Stromal cell of bone marrow (primary cell): ENCODE data around the gene MTMR12.
"Not testable (repeated sequence)": the region's sequence is repeated elsewhere in the genome, so short reads cannot be mapped to it uniquely, and the experiment has no call there.

Source experiments
- DNase-seq: peaks from one replicate; pipeline ENCODE4 v3.0.0-alpha.2; 2012; ENCODE audit warnings: low read depth

MTMR12 gene

GRCh38 chr5:32323741-32324140, 11.0 kb upstream of the MTMR12 start:
- DNase-seq: no peak

GRCh38 chr5:32322882-32323281, 10.1 kb upstream of the MTMR12 start:
- no peak for DNase-seq

DNA sequence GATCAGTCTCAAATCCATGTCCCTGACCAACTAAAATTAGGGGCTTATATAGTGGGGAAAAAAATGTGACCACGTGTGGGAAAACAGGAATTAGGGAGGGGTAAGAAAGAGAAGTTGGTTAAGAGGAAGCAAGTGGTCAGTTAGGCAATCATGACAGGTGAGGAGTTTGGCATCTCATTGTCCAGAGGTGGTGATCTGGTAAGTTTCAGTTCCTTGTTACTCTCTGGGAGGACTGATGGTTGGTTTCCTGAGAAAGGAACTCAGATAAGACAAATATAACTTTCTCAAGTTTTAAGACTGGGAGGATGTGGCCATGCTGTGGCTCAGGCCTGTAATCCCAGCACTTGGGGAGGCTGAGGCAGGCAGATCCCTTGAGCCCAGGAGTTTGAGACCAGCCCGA, 9.0 kb upstream of the MTMR12 start:
- not testable (repeated sequence) for DNase-seq

DNA sequence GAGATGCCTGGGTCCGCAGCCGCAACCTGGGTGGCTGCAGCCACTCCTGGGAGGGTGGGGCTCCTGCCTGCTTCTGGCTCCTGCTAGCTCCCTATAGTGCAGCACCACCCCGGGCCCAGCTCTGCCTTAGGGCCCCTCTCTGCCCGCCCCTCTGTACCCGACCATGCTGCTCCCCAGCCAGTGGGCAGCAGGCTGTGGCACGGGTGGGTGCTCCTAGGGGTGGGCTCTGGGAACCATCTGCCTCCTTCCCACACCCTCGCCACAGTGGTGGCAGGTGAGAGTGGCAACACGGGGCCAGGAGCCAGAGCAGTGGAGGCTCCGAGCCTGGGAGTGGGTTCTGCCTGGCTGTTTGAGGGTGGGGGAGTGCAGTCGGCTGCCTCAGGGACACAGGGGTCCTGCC, 7.8 kb upstream of the MTMR12 start:
- no peak for DNase-seq

DNA sequence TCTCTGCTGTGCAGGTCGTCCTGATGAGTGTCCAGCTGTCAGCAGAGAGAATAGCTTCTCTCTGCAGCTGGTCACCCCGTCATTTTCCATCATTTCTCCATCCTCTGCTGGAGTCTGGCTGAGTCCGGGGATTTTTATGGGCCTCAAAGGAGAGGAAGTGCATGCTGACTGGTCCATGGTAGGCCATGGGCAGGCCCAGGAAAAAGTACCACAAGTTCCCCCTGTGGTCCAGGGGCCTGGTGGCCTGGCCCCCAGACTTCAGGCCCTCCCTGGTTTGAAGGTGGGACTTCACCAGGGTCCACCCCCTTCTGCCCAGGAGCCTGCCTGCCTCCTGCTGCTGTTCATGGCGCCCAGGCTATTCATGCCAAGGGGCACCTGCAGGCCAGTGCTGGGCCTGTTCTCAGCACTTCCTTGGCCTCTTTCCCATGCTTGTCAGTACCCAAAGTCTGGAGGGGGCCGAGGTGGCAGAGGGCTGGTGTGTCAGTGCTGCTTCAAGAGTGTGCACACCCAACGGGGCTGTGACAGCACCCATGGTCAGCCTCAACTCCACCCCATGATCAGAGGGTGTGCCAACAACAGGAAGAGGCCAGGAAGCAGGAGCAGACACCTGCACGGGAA, 7.3 kb upstream of the MTMR12 start:
- DNase-seq: no peak

DNA sequence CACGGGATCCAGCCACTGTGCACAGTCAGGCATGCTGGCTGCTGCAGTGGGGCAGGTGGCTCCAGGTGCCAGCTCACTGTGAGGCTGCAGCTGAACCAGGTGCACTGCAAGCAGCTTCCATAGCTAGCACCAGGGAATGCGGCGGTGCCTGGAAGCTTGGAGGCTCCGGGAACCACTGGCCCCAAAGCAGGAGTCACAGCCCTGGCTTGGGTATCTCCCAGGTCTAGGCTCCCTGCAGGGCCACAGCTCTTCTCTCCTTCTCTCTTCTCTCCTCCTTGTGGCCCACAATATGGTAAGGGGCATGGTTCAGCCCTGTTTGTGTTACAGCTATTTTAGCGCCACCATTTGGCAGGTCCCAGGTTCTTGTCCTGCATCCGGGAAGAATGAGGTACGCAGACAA, 6.7 kb upstream of the MTMR12 start:
- DNase-seq: no peak

DNA sequence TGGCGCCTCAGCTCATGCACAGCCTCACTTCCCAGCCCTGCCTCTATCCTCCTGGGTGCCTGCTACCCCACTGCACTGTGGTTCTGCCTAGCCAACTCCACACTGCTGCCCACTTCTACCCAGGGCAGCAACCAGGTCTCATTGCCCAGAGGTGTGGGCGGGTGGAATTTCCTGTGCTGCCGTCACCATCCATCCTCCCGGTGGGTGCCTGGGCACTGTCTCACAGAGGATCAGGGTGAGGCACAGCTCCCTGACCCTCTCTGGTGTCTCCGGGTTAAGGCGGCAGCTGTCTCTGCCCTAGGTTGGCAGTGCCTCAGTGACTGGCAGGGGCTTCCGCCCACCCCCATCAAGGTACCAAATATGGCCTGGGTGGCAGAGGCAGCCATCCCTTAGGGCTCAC, 4.3 kb upstream of the MTMR12 start:
- DNase-seq: no peak

- DNase-seq: no peak
Measured at GRCh38 chr5:32315221-32316014, 2.7 kb upstream of the MTMR12 start.

DNA sequence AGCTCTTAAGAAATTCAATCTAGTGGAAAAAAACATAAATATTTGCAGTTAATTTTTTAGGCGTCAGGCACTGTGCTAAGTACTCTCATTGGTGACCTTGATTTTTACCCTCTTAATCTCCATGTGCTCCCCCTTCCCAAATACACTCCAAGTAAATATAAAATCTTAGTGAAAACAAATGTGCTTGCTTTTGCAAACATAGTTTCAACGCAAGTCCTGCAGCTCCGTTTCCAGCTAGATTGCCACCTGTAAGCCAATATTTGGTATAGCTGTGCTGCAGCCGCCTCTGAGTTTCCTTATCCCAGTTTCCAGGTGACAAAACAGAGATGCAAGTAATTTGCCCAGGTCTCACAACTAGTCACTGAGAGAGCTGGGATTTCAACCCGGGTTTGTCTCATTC, 1.9 kb upstream of the MTMR12 start:
- DNase-seq: no peak

GRCh38 chr5:32314152-32314488, 1.4 kb upstream of the MTMR12 start:
- not testable (repeated sequence) for DNase-seq

- DNase-seq: peak; percentile 22
Measured at GRCh38 chr5:32312197-32312594, 543 bp downstream of the MTMR12 start.

DNA sequence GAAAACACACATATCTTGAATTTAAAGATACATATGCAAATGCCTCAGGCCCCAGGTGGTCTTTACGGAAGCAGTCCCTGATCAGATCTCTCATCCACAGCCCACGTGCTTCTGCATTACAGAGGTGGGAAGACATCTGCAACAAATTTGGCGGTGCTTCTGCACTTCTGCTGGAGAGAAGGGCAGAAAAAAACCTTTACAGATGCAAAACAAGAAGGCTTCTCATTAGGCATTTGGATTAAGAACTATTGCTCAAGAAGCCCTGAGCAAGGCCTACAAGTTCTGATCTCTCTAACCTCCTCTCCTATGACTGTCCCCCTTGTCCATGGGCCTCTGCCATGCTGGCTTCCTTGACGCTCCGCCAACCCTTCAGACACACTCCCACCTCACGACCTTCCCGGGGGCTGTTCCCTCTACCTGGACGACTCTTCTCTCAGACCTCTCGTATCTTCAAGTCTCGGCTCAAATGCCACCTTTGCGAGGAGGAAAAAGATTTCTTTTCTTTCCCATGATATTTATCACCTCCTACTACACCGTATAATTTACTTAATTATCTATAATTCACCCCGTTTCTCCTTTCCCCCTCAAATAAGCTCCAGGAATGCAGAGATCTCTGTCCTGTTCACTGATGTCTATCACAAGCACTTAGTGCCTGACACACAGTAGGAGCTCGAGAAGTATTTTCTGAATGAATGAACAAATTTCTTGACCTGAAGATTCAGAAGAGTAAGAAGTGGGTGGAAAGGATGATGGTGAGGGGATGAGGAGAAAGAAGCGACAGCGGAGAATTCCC, 1.1 kb downstream of the MTMR12 start:
- DNase-seq: no peak

DNA sequence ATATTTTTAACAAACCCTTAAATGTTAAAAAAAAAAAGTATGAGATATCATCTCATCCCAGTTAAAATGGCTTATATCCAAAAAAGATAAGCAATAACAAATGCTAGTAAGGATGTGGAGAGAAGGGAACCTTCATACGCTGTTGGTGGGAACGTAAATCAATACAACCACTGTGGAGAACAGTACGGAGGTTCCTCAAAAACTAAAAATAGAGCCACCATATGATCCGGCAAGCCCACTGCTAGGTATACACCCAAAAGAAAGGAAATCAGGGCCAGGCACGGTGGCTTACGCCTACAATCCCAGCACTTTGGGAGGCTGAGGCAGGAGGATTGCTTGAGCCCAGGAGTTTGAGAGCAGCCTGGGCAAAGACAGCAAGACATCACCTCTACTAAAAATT, 3.0 kb downstream of the MTMR12 start:
- DNase-seq: no peak

GRCh38 chr5:32308946-32309345, 3.8 kb downstream of the MTMR12 start:
- DNase-seq: no peak

- DNase-seq: no peak
Measured at GRCh38 chr5:32307769-32308194, 5.0 kb downstream of the MTMR12 start.

DNA sequence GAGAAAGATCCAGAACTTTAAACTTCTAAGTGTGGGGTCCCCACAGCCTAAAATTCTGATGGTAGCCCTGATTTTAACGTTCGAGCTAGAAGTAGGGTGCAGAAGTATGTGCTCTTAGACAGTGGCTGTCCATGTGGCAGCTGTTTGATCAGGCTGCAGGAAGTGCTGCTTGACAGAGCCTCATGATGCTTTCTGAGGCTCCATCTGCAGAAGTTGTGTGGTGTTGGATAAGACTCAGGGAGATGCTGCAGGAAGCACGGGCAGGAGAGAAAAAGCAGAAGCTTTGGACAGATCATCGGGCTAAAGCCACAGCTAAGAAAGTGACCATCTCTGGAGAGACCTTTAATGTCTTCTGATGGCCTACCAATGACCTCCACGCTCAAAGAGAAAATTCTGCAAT, 8.1 kb downstream of the MTMR12 start:
- no peak for DNase-seq

- DNase-seq: no peak
Measured at GRCh38 chr5:32303755-32304120, 9.0 kb downstream of the MTMR12 start.

GRCh38 chr5:32302835-32303754, 9.6 kb downstream of the MTMR12 start:
- no peak for DNase-seq

DNA sequence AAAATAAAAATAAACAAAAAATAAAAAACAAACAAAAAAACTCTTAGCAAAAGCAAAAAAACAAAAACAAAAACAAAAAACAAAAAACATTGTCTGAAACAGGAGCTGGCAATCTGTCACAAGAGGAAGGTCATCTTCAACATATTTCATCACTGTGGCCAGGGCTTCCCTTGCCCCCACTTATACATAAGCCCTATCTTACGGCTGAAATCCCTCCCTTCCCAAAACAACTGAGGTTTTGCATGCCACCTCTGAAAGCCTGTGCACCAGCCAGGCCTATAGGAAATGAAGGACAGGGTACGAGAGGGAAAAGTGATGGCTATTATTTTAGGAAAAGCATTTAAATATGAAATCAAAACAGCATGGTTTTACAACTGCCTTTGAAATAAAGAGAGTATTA, 10.8 kb downstream of the MTMR12 start:
- DNase-seq: no peak

DNA sequence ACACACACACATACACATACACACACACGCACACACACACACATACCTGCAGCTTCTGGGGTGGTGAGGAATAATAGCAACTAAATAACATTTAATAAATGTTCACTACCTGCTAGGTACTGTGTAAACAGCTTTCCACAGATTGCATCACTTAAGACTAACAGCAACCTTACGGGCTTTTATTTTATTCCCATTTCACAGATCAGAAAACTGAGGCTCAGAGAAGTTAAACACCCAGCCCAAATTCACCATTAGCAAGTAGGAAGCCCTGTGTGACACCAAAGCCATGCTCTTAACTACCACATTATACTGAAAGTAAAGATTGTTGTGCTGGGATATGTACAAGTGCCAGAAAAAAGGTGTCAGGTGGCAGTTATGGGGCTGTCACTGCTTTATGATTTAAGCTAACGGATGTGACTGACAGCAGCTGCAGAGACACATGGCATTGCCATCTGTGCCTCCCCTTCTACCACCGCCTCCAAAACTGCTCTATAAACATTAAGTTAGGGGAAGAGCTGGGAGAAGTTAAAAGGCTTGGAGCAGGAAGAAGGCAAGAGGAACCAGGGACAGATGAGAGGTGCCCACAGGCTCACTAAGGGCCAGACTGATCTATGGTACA, 13.6 kb downstream of the MTMR12 start:
- DNase-seq: no peak

- no peak for DNase-seq
Measured at GRCh38 chr5:32298059-32298415, 14.7 kb downstream of the MTMR12 start.
